ENCODE measurements around the gene DNAH1. TPM values are rescaled to one million over a fixed set of nuclear protein-coding genes. Genes with fewer than 3 reads are reported as not detected.

The DNAH1 gene
- total and polyA plus RNA-seq, 2 donors from 2014 or later, result 1.7 to 12.1 TPM

DNA sequence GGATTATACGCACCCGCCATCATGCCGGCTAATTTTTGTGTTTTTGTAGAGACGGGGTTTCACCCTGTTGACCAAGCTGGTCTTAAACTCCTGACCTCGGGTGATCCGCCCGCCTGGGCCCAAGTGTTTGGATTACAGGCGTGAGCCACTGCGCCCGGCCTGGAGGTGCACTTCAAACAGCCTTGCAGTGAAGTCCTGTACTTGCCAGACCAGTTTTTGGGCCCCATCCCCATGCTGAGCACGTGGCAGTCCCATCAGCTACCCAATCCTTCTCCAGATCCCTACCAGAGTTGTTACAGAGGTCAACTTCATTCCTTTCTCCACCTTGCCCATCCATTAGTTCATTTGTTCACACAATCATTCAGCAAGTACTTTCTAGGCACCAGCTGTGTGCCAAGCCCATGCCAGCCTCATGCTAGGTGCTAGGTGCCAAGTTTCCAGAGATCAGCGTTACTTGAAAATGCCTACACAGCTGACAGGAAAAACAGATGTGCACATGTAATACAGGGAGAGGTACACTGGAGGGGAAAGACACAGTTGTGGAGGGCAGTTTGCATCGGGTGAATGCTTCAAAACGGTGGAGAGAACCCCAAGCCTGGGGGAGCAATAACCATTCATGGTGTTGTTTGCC lies 2.2 kb downstream of the DNAH1 start:
- Histone ChIP-seq H3K4me3 (ENCODE audit: low read length in 3 of 3) (no peak overlapping the region), H3K9me3 (ENCODE audit: control insufficient read depth in 2 of 3, insufficient read depth in 1 of 3, low read length in 3 of 3) (no peaks in the 10 kb centered on the region), H3K36me3 (ENCODE audit: control insufficient read depth in 2 of 3, insufficient read depth in 3 of 3, low read length in 3 of 3) (peaks cover 0 to 2% (median 0%) of the 10 kb centered on the region in 3 donors), H3K9ac (ENCODE audit: low read length in 3 of 3) (no peak overlapping the region), H3K27me3 (ENCODE audit: control insufficient read depth, insufficient read depth, low read length) (no peaks in the 10 kb centered on the region), H3K27ac (ENCODE audit: low read depth in 2 of 2, low read length in 2 of 2) (no peak overlapping the region), H3K4me1 (ENCODE audit: control insufficient read depth in 2 of 3, insufficient read depth in 2 of 3, low read depth in 1 of 3, low read length in 3 of 3) (peaks cover 0 to 1% (median 0%) of the 10 kb centered on the region in 3 donors)
- DNase-seq (peak in 3 of 5 donors; percentile 25 to 63 (median 31)), FAIRE-seq (no peak)
- TF ChIP-seq, protein P1, sequence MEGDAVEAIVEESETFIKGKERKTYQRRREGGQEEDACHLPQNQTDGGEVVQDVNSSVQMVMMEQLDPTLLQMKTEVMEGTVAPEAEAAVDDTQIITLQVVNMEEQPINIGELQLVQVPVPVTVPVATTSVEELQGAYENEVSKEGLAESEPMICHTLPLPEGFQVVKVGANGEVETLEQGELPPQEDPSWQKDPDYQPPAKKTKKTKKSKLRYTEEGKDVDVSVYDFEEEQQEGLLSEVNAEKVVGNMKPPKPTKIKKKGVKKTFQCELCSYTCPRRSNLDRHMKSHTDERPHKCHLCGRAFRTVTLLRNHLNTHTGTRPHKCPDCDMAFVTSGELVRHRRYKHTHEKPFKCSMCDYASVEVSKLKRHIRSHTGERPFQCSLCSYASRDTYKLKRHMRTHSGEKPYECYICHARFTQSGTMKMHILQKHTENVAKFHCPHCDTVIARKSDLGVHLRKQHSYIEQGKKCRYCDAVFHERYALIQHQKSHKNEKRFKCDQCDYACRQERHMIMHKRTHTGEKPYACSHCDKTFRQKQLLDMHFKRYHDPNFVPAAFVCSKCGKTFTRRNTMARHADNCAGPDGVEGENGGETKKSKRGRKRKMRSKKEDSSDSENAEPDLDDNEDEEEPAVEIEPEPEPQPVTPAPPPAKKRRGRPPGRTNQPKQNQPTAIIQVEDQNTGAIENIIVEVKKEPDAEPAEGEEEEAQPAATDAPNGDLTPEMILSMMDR (IDR thresholded peaks at IDR 0.05; ENCODE audit: borderline replicate concordance, extremely low read depth, insufficient read depth), result no peak
- intact Hi-C loops (cut with DNase I), result no loop called here

DNA sequence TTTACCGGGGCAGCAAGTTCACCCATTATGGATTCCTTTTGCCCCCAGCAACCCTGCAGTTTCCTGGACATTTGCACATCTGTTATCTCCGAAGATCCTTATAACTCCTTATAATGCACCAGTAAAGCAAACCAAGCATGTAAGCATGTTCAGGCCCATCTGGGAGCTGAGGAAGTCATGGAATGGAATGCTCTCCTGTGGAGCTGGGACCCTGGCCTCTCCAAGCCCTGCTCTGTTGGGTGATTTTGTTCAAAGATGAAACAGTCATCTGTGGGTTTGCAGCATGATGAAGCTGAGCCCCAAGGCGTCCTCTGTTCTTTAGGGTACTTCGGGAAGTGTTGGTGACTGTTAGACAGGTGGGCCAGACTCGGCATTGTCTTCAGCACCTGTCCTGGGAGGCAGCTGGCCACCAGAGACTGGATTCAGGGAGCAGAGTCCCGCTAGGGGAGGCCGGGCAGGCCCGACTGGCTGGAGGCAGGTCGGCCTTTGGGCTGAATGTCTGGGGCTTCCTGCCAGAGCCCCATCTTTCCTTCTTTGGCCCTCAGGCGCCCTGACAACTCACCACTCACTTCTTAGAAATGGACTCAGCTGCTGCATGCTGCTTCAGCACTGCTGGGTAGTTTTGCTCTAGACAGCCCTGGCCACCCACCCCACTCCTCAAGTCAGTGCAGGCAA lies 3.9 kb downstream of the DNAH1 start:
- intact Hi-C loops (cut with DNase I), result no loop called here
- no peak for FAIRE-seq
- peak in 1 of 5 donors; percentile 46 for DNase-seq
- H3K4me1 ChIP-seq (ENCODE audit: control insufficient read depth in 2 of 3, insufficient read depth in 2 of 3, low read depth in 1 of 3, low read length in 3 of 3), result peaks cover 0 to 11% (median 0%) of the 10 kb centered on the region in 3 donors
- no peaks in the 10 kb centered on the region for H3K9me3 ChIP-seq (ENCODE audit: control insufficient read depth in 2 of 3, insufficient read depth in 1 of 3, low read length in 3 of 3)
- no peaks in the 10 kb centered on the region for H3K27me3 ChIP-seq (ENCODE audit: control insufficient read depth, insufficient read depth, low read length)
- peaks cover 0 to 2% (median 0%) of the 10 kb centered on the region in 3 donors for H3K36me3 ChIP-seq (ENCODE audit: control insufficient read depth in 2 of 3, insufficient read depth in 3 of 3, low read length in 3 of 3)
- H3K9ac ChIP-seq (ENCODE audit: low read length in 3 of 3), result no peak overlapping the region
- H3K27ac ChIP-seq (ENCODE audit: low read depth in 2 of 2, low read length in 2 of 2), result no peak overlapping the region
- H3K4me3 ChIP-seq (ENCODE audit: low read length in 3 of 3), result no peak overlapping the region
- TF ChIP-seq, protein P1 (IDR thresholded peaks at IDR 0.05; ENCODE audit: borderline replicate concordance, extremely low read depth, insufficient read depth), result no peak

DNA sequence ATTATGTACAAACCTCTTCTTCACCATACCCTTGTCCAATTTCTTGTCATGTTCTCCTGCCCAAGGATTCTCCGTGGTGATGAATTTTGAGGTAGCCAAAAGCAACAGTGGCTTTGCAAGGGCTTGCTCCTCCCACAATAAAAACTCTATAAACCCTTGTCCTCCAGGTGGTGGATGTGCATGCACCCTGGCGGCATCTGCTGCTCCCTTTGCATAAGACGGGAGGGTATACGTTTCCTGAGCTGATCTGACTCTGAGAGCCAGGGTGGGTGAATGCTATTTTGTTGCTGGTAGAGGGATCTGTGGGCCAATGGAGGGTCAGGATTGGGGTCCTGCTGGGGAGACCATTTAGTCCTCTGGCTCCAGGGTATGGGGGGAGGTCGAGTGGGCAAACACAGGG lies 5.4 kb downstream of the DNAH1 start:
- TF ChIP-seq, protein P1 (IDR thresholded peaks at IDR 0.05; ENCODE audit: borderline replicate concordance, extremely low read depth, insufficient read depth), result no peak
- no peak for FAIRE-seq
- Histone ChIP-seq H3K27me3 (ENCODE audit: control insufficient read depth, insufficient read depth, low read length) (no peaks in the 10 kb centered on the region), H3K4me1 (ENCODE audit: control insufficient read depth in 2 of 3, insufficient read depth in 2 of 3, low read depth in 1 of 3, low read length in 3 of 3) (peaks cover 0 to 11% (median 0%) of the 10 kb centered on the region in 3 donors), H3K9ac (ENCODE audit: low read length in 3 of 3) (no peak overlapping the region), H3K4me3 (ENCODE audit: low read length in 3 of 3) (no peak overlapping the region), H3K27ac (ENCODE audit: low read depth in 2 of 2, low read length in 2 of 2) (no peak overlapping the region), H3K9me3 (ENCODE audit: control insufficient read depth in 2 of 3, insufficient read depth in 1 of 3, low read length in 3 of 3) (no peaks in the 10 kb centered on the region), H3K36me3 (ENCODE audit: control insufficient read depth in 2 of 3, insufficient read depth in 3 of 3, low read length in 3 of 3) (no peaks in the 10 kb centered on the region)
- DNase-seq, result no peak
- intact Hi-C loops (cut with DNase I), result no loop called here
